Body of pancreas (tissue), 4 donors: ENCODE results near the gene FRMPD4.

Experiments
- POLR2A ChIP-seq, 3 donors: fragments of 450-650 bp; IDR thresholded peaks; one replicate each; pipeline ENCODE4 v1.6.1; 2016; ENCODE audit warnings: antibody characterized with exemption in 3 of 3, mild to moderate bottlenecking in 2 of 3
- TF ChIP-seq, protein P1 (sequence below), 7 experiments: fragments of 450-650 bp in 4 of 7; fragments of 200-600 bp in 3 of 7; sonication (generic) in 3 of 7; IDR thresholded peaks; one replicate each; pipeline ENCODE4 v1.5.1; 2016 to 2019; ENCODE audit warnings: antibody characterized with exemption in 7 of 7

DNA sequence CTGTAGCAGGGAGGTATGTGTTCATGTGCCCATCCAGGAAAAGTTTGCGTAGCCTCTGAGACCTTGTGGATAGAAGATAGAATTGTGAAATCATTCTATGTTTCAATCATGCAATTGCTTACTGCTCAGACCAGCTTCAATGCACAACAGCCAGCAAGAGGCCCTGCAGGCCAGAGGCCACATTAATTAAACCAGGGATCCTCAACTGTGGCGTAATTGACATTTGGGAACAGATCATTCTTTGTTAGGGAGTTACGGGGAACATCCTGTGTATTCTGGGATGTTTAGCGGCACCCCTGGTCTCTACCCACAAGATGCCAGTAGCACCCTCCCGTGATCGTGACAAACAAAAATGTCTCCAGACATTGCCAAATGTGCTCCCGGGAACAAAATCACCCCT, 566.4 kb downstream of the FRMPD4 start:
- TF ChIP-seq, protein P1, sequence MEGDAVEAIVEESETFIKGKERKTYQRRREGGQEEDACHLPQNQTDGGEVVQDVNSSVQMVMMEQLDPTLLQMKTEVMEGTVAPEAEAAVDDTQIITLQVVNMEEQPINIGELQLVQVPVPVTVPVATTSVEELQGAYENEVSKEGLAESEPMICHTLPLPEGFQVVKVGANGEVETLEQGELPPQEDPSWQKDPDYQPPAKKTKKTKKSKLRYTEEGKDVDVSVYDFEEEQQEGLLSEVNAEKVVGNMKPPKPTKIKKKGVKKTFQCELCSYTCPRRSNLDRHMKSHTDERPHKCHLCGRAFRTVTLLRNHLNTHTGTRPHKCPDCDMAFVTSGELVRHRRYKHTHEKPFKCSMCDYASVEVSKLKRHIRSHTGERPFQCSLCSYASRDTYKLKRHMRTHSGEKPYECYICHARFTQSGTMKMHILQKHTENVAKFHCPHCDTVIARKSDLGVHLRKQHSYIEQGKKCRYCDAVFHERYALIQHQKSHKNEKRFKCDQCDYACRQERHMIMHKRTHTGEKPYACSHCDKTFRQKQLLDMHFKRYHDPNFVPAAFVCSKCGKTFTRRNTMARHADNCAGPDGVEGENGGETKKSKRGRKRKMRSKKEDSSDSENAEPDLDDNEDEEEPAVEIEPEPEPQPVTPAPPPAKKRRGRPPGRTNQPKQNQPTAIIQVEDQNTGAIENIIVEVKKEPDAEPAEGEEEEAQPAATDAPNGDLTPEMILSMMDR (IDR thresholded peaks at IDR 0.05), result no peak
- TF ChIP-seq POLR2A (IDR thresholded peaks at IDR 0.05), result no peak
